ENCODE results near the gene C11orf42. TPM values are rescaled to one million over a fixed set of nuclear protein-coding genes. Genes with fewer than 3 reads are reported as not detected.

The C11orf42 gene
- total RNA-seq, 2 donors from 2014 or later = not detected

DNA sequence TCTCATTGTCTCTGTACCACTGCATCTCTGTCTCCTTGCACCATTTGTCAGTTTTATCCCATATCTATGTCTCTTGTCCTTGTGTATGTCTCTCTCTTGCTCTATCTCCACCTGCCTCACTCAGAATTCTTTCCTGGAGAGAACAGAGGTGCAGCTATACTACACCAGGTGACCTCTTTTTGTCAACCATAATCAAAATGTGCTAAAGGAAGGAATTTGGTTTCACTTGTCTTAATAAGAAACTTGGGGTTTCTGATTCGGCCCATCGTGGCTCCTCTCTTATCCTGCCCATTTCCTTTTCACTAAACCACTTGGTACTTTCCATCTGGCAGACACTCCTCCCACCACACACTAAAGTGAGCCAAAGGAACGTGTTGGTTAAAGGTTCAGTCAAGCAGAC is 2.0 kb upstream of the C11orf42 start:
- DNase-seq = no peak
- no peaks in the 10 kb centered on the region for H3K9me3 ChIP-seq (ENCODE audit: control insufficient read depth, low read length, poor library complexity, severe bottlenecking)
- no peaks in the 10 kb centered on the region for H3K27me3 Mint-ChIP-seq
- H3K4me1 Mint-ChIP-seq = peaks cover 30% of the 10 kb centered on the region
- H3K36me3 Mint-ChIP-seq (ENCODE audit: low read depth) = peaks cover 3% of the 10 kb centered on the region
- ATAC-seq = peak; percentile 90
- peak overlapping the region; percentile 39 for H3K27ac Mint-ChIP-seq
- peak overlapping the region; percentile 0 for H3K4me3 Mint-ChIP-seq

DNA sequence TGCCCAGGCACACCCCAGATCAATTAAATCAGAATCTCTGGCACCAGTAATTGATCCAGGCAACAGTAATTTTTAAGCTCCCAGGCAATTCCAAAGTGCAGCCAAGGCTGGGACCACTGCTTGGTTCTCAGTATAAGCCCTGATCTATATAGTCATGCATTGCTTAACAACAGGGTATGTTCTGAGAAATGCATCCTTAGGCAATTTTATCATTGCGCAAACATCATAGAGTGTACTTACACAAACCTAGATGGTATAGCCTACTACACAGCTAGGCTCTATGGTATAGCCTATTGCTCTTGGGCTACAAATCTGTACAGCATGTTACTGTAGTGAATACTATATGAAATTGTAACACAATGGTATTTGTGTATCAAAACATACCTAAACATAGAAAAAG is 651 bp upstream of the C11orf42 start:
- ATAC-seq = no peak
- no peak for DNase-seq
- no peaks in the 10 kb centered on the region for H3K27me3 Mint-ChIP-seq
- no peak overlapping the region for H3K4me3 Mint-ChIP-seq
- H3K36me3 Mint-ChIP-seq (ENCODE audit: low read depth) = peaks cover 7% of the 10 kb centered on the region
- H3K4me1 Mint-ChIP-seq = peaks cover 36% of the 10 kb centered on the region
- no peaks in the 10 kb centered on the region for H3K9me3 ChIP-seq (ENCODE audit: control insufficient read depth, low read length, poor library complexity, severe bottlenecking)
- no peak overlapping the region for H3K27ac Mint-ChIP-seq

DNA sequence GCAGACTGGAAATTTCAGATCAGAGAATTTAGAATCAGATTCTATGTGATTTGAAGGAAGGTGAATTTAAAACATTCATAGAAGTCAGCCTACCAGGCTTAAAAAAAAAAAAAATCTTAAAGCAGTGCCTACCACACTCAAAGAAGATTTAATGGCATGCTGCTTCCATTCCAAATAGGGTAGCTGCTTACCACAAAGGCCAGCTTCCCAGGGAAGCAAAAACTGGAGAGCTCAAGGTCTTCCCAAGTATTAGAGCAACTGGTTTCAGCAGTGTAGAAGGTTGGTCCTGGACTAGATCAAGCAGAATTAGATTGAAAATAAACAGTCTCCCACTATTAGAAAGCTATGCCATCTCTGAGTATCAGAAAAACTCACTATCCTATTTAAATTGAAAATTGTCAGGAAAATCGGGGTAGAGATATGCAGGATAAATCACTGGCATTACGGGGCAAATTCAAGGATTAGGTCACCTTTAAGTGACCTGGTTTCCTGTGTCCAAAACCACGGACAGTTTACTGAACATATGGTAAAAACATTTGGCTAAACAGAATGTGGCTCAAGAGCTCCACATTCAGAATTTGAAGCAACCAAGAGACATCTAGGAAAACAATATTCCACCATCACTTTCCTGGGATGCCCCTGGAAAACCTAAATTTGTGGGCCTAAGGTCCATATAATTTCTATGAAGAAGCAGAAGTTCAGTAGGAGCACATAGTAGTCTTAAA is 1.3 kb downstream of the C11orf42 start:
- H3K4me1 Mint-ChIP-seq = peaks cover 32% of the 10 kb centered on the region
- no peaks in the 10 kb centered on the region for H3K9me3 ChIP-seq (ENCODE audit: control insufficient read depth, low read length, poor library complexity, severe bottlenecking)
- DNase-seq (no peak), ATAC-seq (no peak)
- peaks cover 16% of the 10 kb centered on the region for H3K36me3 Mint-ChIP-seq (ENCODE audit: low read depth)
- no peaks in the 10 kb centered on the region for H3K27me3 Mint-ChIP-seq
- H3K27ac Mint-ChIP-seq = peak overlapping the region; percentile 37
- no peak overlapping the region for H3K4me3 Mint-ChIP-seq

DNA sequence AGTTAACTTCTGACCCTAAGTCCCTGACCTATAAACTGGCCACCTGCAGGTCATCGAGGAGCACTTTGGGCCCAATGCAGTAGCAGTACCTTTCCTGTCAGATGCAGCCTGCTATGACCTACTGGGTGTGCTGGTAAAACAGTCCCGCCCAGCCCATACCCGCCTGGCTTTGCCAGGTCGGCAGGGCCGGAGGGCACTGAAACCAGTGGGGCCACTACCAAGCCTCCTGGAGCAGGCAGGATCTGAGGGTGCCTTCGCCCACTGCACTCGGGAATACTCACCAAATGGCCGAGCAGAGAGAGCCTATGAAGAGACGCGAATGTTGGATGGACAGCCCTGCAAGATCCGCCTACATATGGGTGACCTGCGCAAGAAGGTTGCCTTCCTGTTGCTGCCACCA is 4.4 kb downstream of the C11orf42 start:
- H3K4me1 Mint-ChIP-seq = peaks cover 12% of the 10 kb centered on the region
- H3K27me3 Mint-ChIP-seq = no peaks in the 10 kb centered on the region
- H3K4me3 Mint-ChIP-seq = no peak overlapping the region
- no peaks in the 10 kb centered on the region for H3K9me3 ChIP-seq (ENCODE audit: control insufficient read depth, low read length, poor library complexity, severe bottlenecking)
- ATAC-seq (no peak), DNase-seq (no peak)
- peaks cover 16% of the 10 kb centered on the region for H3K36me3 Mint-ChIP-seq (ENCODE audit: low read depth)
- H3K27ac Mint-ChIP-seq = peak overlapping the region; percentile 14

DNA sequence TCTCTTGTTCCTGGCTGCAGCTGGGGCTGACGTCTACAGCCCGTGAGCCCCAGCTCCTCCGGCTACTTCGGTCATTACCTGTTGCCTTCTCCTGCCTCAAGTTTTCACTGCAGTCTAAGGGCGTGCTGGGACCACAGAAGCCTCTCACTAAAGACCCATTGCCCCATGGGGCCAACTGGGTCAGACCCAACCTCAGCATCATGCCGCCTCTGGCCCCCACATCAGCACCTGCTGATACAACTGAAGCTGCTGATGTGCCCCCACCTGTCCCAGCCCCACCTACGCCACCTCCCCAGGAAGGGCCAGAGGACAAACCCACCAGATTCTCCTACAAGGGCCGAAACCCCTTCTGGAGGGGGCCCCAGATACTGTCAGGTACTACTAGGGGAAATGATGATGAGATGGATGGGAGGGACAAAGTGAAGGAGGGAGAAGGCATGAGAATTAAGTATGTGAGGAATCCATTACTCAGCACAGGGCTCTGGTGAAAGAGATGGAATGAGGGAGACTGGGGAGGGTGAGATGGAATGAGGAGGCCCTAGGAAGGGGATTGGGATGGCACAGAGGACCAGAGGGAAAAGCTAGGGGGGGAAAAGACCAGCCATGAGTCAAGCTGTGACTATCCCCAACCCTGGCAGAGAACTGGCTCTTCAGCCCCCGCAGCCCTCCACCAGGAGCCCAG is 5.1 kb downstream of the C11orf42 start:
- no peak overlapping the region for H3K4me3 Mint-ChIP-seq
- peaks cover 19% of the 10 kb centered on the region for H3K36me3 Mint-ChIP-seq (ENCODE audit: low read depth)
- ATAC-seq = no peak
- H3K27ac Mint-ChIP-seq = no peak overlapping the region
- DNase-seq = no peak
- peaks cover 8% of the 10 kb centered on the region for H3K4me1 Mint-ChIP-seq
- no peaks in the 10 kb centered on the region for H3K27me3 Mint-ChIP-seq
- no peaks in the 10 kb centered on the region for H3K9me3 ChIP-seq (ENCODE audit: control insufficient read depth, low read length, poor library complexity, severe bottlenecking)

DNA sequence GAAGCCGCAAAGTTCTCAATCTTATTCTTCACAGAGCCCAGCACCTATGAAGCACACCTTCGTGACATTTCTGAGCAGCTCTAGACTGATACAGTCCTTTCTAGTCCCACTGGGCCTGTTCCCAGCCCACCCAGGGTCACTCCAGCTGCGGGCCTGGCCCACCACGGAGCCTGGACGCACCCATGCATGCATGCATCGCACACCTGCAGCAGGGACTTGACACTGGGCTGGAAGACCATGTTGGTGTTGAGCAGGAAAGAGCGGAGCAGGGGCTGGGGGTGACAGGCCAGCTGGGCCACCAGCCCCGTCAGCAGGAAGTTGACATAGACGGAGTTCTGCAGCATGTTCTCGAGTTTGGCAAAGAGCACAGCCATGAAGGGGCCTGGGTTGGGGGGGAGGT is 9.2 kb downstream of the C11orf42 start:
- Mint-ChIP-seq H3K4me1 (peaks cover 10% of the 10 kb centered on the region), H3K4me3 (no peak overlapping the region), H3K27me3 (no peaks in the 10 kb centered on the region), H3K36me3 (ENCODE audit: low read depth) (peaks cover 29% of the 10 kb centered on the region), H3K27ac (no peak overlapping the region)
- ATAC-seq (no peak), DNase-seq (no peak)
- no peaks in the 10 kb centered on the region for H3K9me3 ChIP-seq (ENCODE audit: control insufficient read depth, low read length, poor library complexity, severe bottlenecking)

DNA sequence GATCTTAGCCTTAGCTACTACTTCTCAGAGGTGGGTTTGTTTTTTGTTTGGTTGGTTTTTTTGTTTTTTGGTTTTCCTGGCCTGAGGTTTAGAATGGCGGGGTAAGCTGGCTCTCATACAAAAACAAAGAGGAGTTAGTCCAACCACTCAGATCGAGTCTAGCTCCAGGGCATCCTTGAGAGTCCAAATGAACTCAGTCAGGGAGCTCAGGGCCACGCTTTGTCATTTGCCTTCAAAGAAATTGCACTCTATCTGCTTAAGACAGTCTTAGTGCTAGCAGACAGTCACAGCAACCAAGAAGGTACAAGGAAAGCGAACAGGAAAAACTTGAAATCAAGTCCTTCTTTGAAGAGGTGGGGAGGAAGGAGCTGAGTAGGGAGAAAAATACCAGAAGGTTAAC is 11.1 kb downstream of the C11orf42 start:
- Mint-ChIP-seq H3K36me3 (ENCODE audit: low read depth) (peaks cover 21% of the 10 kb centered on the region), H3K27me3 (no peaks in the 10 kb centered on the region), H3K27ac (peak overlapping the region; percentile 41), H3K4me3 (no peak overlapping the region), H3K4me1 (peaks cover 18% of the 10 kb centered on the region)
- no peaks in the 10 kb centered on the region for H3K9me3 ChIP-seq (ENCODE audit: control insufficient read depth, low read length, poor library complexity, severe bottlenecking)
- DNase-seq (no peak), ATAC-seq (no peak)

DNA sequence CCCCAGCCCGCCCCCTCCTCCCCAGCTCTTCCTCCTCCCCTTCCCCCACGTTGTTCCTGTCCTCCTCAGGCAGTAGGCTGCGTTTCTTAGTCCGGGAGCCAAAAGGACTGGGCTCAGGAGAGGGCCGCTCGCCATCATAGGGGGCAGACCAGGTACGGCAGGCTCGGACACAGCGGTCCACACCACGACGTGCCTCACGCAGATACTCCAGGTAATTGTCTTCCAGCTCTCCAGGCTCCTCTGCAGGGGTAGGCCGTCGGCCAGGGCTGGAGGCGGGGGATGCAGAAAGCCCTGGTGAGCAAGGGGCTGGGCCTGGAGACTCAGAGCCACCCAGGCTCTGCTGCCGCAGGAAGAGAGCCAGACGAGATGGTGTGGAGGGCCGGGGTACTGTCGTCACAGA is 12.4 kb downstream of the C11orf42 start:
- H3K9me3 ChIP-seq (ENCODE audit: control insufficient read depth, low read length, poor library complexity, severe bottlenecking) = no peaks in the 10 kb centered on the region
- Mint-ChIP-seq H3K27me3 (no peaks in the 10 kb centered on the region), H3K4me1 (peaks cover 25% of the 10 kb centered on the region), H3K4me3 (no peak overlapping the region), H3K27ac (peak overlapping the region; percentile 37), H3K36me3 (ENCODE audit: low read depth) (peaks cover 28% of the 10 kb centered on the region)
- ATAC-seq (no peak), DNase-seq (no peak)

DNA sequence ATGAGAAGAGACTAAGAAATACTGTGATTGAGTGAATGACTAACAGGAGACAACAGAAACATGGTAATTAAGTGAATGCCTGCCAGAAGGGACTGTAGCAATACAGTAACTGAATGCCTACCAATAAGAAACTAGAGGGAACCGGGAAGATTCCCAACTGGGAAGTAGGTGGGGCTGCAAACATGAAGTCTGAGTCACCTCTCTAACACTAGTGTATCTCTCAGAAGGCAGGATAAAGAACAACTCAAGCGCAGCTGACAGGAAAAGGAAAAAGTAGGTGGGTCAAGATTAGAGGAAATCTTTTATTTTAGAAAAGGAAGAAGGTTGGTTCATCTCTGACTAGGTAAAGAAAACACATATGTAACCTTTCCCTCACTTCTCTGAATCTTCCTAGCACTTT is 14.0 kb downstream of the C11orf42 start:
- H3K4me1 Mint-ChIP-seq = peaks cover 27% of the 10 kb centered on the region
- ATAC-seq = no peak
- no peak for DNase-seq
- H3K36me3 Mint-ChIP-seq (ENCODE audit: low read depth) = peaks cover 30% of the 10 kb centered on the region
- H3K4me3 Mint-ChIP-seq = no peak overlapping the region
- H3K9me3 ChIP-seq (ENCODE audit: control insufficient read depth, low read length, poor library complexity, severe bottlenecking) = no peaks in the 10 kb centered on the region
- H3K27me3 Mint-ChIP-seq = no peaks in the 10 kb centered on the region
- no peak overlapping the region for H3K27ac Mint-ChIP-seq

DNA sequence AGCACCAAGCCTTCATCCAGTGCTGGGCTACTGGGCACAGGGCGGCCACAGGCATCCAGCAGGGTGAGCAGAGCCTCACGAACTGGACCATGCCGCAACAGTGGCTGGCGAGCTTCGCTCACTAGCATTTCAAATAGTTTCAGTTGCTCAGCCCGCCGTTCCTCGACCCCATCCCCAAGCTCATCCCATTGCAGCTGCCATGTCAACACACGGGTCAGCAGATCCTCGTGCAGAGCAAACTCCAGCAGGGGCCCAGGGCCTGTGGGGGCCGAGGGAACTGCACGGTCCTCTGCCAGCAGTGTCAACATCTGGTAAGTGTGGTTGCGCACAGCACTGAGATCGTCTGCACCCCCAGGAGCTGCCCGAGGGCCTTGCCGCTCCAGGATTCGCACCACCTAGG is 18.5 kb downstream of the C11orf42 start:
- no peaks in the 10 kb centered on the region for H3K9me3 ChIP-seq (ENCODE audit: control insufficient read depth, low read length, poor library complexity, severe bottlenecking)
- Mint-ChIP-seq H3K4me1 (peaks cover 56% of the 10 kb centered on the region), H3K36me3 (ENCODE audit: low read depth) (peaks cover 22% of the 10 kb centered on the region), H3K27me3 (no peaks in the 10 kb centered on the region), H3K4me3 (no peak overlapping the region), H3K27ac (peak overlapping the region; percentile 19)
- DNase-seq (no peak), ATAC-seq (no peak)

DNA sequence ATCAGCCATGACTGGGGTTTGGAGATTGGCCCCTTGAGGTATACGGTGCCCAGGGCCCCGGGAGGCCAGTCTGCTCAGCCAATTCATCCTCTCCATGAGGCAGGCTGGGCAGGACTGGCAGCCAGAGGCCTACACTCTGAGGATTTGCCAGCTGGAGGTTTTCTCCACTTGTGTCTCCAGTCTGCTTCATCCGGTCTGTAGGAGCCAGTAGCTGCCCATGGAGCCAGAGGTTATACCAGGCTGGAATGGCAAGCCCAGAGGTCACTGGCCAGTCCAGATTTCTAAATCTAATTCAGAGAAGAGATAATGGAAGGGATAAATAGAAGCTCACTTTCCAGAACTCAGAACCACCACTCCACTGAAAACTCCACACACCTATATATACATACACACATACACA is 19.1 kb downstream of the C11orf42 start:
- Mint-ChIP-seq H3K27ac (peak overlapping the region; percentile 24), H3K4me3 (peak overlapping the region; percentile 49), H3K36me3 (ENCODE audit: low read depth) (peaks cover 19% of the 10 kb centered on the region), H3K4me1 (peaks cover 54% of the 10 kb centered on the region), H3K27me3 (no peaks in the 10 kb centered on the region)
- no peaks in the 10 kb centered on the region for H3K9me3 ChIP-seq (ENCODE audit: control insufficient read depth, low read length, poor library complexity, severe bottlenecking)
- ATAC-seq = no peak
- no peak for DNase-seq

DNA sequence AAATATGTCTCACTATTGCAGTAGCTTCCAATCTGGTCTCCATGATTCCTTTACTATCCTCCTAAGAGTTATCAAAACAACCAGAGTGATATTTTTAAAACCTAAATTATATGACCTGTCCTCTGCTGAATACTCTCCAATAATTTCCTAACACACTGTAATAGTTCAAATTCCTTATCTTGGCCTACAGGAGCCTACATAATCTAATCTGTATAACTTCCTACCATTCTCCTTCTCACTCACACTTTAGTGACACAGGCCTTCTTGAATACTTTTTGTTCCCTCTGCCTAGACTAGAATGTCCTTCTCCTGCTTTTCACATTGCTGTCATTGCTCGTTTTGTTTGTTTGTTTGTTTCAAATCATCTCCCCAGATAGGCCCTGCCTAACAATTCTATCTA is 19.7 kb downstream of the C11orf42 start:
- Mint-ChIP-seq H3K4me1 (peaks cover 54% of the 10 kb centered on the region), H3K4me3 (no peak overlapping the region), H3K36me3 (ENCODE audit: low read depth) (peaks cover 18% of the 10 kb centered on the region), H3K27me3 (no peaks in the 10 kb centered on the region), H3K27ac (peak overlapping the region; percentile 24)
- ATAC-seq (no peak), DNase-seq (no peak)
- no peaks in the 10 kb centered on the region for H3K9me3 ChIP-seq (ENCODE audit: control insufficient read depth, low read length, poor library complexity, severe bottlenecking)

DNA sequence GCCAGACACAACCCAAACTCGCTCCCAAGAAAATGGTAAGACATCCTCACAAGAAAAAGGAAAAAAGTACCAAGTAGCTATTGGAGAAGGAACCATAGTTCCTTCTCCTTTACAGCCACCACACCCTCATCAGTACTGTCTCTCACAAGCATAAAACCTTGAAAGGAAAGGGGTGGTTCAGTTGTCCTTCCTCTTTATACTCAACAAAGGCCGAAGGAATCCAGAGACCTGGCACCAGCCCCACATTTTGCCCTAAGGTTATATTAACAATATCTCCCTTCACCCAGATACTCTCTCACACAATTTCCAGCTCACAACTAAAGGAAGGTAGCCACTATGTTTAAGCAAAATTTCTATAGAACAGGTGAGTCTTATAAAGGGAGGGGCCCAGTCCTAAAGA is 20.5 kb downstream of the C11orf42 start:
- DNase-seq = no peak
- H3K4me3 Mint-ChIP-seq = no peak overlapping the region
- no peaks in the 10 kb centered on the region for H3K27me3 Mint-ChIP-seq
- H3K27ac Mint-ChIP-seq = no peak overlapping the region
- ATAC-seq = no peak
- H3K9me3 ChIP-seq (ENCODE audit: control insufficient read depth, low read length, poor library complexity, severe bottlenecking) = no peaks in the 10 kb centered on the region
- H3K36me3 Mint-ChIP-seq (ENCODE audit: low read depth) = peaks cover 18% of the 10 kb centered on the region
- peaks cover 59% of the 10 kb centered on the region for H3K4me1 Mint-ChIP-seq

DNA sequence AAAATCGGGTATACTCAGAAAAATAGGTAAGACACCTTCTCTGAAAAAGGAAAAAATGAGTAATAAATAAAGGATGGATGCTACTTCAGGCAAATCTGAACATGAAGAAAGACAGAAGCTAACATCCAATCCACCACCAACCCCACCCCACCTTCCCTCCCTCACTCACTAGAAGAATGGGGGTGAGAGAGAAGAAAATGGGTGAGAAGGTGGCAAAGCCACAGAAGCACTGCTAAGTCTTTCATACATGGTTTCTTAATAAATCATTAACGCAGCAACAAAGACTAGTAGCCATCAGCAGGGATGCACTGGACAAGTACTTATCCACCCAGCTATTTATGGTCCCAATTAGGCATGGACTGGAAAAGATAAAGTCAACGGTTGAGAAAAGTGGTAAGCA is 23.2 kb downstream of the C11orf42 start:
- DNase-seq (no peak), ATAC-seq (no peak)
- H3K4me1 Mint-ChIP-seq = peaks cover 66% of the 10 kb centered on the region

More for the DNA sequence above, 23.2 kb downstream of the C11orf42 start:
- Mint-ChIP-seq H3K36me3 (ENCODE audit: low read depth) (peaks cover 10% of the 10 kb centered on the region), H3K27ac (no peak overlapping the region), H3K27me3 (no peaks in the 10 kb centered on the region), H3K4me3 (no peak overlapping the region)
- no peaks in the 10 kb centered on the region for H3K9me3 ChIP-seq (ENCODE audit: control insufficient read depth, low read length, poor library complexity, severe bottlenecking)

Measured in T-helper 17 cell (primary cell).